ENCODE data around the gene MEI1. TPM values are rescaled to one million over a fixed set of nuclear protein-coding genes. Genes with fewer than 3 reads are reported as not detected.
A peak's percentile ranks its signal among the peaks of the same experiment; 100 is the strongest.

MEI1 gene
- total and polyA plus RNA-seq, 12 donors: 0.36 to 3.7 (median 1.3) TPM; not detected in 1

DNA sequence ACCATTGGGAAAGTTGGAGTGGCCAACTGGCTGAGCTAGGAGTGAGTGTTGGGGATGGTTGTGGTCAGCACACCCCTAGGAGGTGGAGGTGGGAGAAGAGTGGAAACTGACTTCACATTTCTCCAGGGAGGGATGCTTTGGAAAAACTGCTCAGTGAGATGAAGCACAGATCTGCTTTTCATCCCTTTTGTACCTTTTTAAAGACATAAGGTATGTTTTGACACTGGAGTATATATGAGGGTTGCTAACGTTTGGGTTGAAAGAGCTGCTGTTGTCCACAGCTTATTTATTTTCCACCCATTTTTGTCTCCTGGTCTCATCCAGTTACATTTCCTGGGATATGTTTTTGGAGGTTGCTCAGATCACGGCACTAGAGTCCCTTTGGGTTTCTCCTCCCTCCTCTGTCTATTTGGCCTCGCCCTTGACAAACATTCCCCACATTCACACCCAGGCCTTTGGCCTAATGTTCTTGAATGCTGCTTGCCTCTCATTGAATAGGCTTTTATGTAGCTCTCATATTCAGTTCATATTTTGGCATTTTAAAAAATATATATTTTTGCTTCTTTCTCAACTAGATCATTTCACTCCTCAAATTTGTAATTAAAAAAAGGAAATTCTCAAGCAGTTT is 141.9 kb downstream of the MEI1 start:
- whole genome bisulfite sequencing, 4 donors: 43 to 64% (median 55%) methylated on average over 3 of the region's 3 CpGs
- Histone ChIP-seq H3K4me3 (no peak overlapping the region), H3K9me3 (replicated peaks in 1 of 3) (no peaks in the 10 kb centered on the region), H3K27me3 (no peaks in the 10 kb centered on the region), H3K36me3 (replicated peaks in 1 of 2) (peaks cover 0 to 10% of the 10 kb centered on the region in 2 donors), H3K4me1 (replicated peaks in 1 of 2) (peaks cover 38 to 86% of the 10 kb centered on the region in 2 donors), H3K27ac (peak overlapping the region in 4 of 5 donors; percentile 22 to 79 (median 39))
- no peak for DNase-seq
- TF ChIP-seq, protein P1, sequence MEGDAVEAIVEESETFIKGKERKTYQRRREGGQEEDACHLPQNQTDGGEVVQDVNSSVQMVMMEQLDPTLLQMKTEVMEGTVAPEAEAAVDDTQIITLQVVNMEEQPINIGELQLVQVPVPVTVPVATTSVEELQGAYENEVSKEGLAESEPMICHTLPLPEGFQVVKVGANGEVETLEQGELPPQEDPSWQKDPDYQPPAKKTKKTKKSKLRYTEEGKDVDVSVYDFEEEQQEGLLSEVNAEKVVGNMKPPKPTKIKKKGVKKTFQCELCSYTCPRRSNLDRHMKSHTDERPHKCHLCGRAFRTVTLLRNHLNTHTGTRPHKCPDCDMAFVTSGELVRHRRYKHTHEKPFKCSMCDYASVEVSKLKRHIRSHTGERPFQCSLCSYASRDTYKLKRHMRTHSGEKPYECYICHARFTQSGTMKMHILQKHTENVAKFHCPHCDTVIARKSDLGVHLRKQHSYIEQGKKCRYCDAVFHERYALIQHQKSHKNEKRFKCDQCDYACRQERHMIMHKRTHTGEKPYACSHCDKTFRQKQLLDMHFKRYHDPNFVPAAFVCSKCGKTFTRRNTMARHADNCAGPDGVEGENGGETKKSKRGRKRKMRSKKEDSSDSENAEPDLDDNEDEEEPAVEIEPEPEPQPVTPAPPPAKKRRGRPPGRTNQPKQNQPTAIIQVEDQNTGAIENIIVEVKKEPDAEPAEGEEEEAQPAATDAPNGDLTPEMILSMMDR (IDR thresholded peaks at IDR 0.05): no peak
- TF ChIP-seq POLR2A (IDR thresholded peaks at IDR 0.05): no peak
- intact Hi-C loops (cut with DNase I): no loop called here

DNA sequence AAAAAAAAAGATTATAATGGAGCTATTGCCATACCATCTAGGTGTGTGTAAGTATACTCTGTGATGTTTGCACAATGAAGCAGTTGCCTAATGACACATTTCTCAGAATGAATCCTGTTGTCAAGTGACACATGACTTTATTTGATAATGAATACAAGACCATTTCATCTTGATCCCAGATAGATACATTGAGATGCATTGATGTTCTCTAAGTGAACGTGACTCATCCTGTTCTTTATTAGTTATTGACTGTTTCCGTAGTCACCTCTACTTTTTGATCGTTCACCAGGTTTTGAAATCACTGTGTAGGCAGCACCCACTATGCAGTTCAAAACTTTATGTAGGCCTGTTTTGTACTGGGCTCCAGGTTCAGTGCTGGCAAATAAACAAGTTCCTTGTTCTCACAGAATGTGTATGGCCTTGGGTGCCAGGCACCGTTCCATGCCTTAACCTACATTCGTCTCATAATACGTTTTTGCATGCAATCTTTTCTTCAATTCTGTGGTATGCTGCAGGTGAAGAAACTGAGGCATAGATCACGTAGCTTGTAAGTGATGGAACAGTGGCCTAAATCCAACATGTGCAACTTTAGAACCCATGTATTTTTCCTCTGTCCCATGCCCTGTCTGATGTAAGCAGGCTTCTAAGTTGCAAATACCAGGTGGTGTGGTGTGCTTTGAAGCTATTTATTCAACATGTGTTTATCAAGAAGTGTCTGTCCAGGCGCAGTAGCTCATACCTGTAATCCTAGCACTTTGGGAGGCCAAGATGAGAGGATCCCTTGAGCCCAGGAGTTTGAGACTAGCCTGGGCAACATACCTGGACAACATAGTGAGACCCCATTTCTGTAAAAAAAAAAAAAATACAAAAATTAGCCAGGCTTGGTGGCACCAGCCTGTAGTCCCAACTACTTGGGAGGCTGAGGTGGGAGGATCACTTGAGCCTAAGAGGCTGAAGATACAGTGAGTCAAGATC is 144.0 kb downstream of the MEI1 start:
- TF ChIP-seq, protein P1 (IDR thresholded peaks at IDR 0.05): no peak
- no peak for TF ChIP-seq POLR2A (IDR thresholded peaks at IDR 0.05)
- WGBS, 4 donors: 44 to 64% (median 59%) methylated on average over 8 of the region's 8 CpGs
- Histone ChIP-seq H3K9me3 (replicated peaks in 1 of 3) (no peaks in the 10 kb centered on the region), H3K4me3 (no peak overlapping the region), H3K36me3 (replicated peaks in 1 of 2) (no peaks in the 10 kb centered on the region), H3K27me3 (no peaks in the 10 kb centered on the region), H3K4me1 (replicated peaks in 1 of 2) (peaks cover 55 to 88% of the 10 kb centered on the region in 2 donors), H3K27ac (peak overlapping the region in 3 of 5 donors; percentile 26 to 42 (median 35))
- no peak for DNase-seq
- intact Hi-C loops (cut with DNase I): no loop called here

- H3K9me3 ChIP-seq (replicated peaks in 1 of 3): no peaks in the 10 kb centered on the region
- intact Hi-C loops (cut with DNase I): no loop called here
- WGBS, 4 donors: 64 to 87% (median 77%) methylated on average over 1 of the region's 1 CpG
- H3K27ac ChIP-seq: peak overlapping the region in 3 of 5 donors; percentile 14 to 64 (median 42)
- TF ChIP-seq POLR2A (IDR thresholded peaks at IDR 0.05): no peak
- TF ChIP-seq, protein P1 (IDR thresholded peaks at IDR 0.05): no peak
- peaks cover 59 to 84% of the 10 kb centered on the region in 2 donors for H3K4me1 ChIP-seq (replicated peaks in 1 of 2)
- no peaks in the 10 kb centered on the region for H3K36me3 ChIP-seq (replicated peaks in 1 of 2)
- no peak overlapping the region for H3K4me3 ChIP-seq
- DNase-seq: no peak
- H3K27me3 ChIP-seq: no peaks in the 10 kb centered on the region
These were observed 144.7 kb downstream of the MEI1 start for GRCh38 chr22:41844036-41844435.

DNA sequence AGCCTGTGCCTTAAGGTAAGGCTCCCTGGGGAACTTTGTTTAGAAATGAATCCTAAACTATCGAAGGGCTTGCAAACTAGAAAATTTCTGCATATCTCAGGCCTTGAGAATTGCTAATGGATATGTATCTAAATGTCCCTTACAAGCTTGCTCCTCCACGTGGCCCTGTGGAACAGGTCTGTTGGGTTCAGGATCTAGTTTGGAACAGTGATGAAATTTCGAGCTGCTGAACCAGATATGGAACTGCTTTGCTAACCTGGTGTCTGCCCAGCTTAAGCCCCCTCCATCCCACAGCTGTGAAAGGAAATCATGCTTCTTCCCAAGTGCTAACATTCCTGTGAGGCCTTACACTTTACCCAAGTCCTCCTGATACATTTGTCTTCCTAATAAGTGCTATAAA is 145.2 kb downstream of the MEI1 start:
- H3K4me1 ChIP-seq (replicated peaks in 1 of 2): peaks cover 59 to 79% of the 10 kb centered on the region in 2 donors
- H3K27ac ChIP-seq: peak overlapping the region in 3 of 5 donors; percentile 14 to 64 (median 42)
- H3K4me3 ChIP-seq: no peak overlapping the region
- no peaks in the 10 kb centered on the region for H3K9me3 ChIP-seq (replicated peaks in 1 of 3)
- TF ChIP-seq, protein P1 (IDR thresholded peaks at IDR 0.05): no peak
- no peak for TF ChIP-seq POLR2A (IDR thresholded peaks at IDR 0.05)
- H3K27me3 ChIP-seq: no peaks in the 10 kb centered on the region
- 29 to 41% (median 38%) methylated on average over 3 of the region's 3 CpGs for WGBS, 4 donors
- H3K36me3 ChIP-seq (replicated peaks in 1 of 2): no peaks in the 10 kb centered on the region
- no peak for DNase-seq
- intact Hi-C loops (cut with DNase I): no loop called here
